Kidney (tissue), 14 donors: Measurements from ENCODE around the gene ZNF281. TPM values are rescaled to one million over a fixed set of nuclear protein-coding genes. Genes with fewer than 3 reads are reported as not detected.
A peak's percentile ranks its signal among the peaks of the same experiment; 100 is the strongest.

Experiments
- DNase-seq, 5 donors: peaks; one replicate each; pipeline ENCODE4 v3.0.0-alpha.2; 2013 to 2020
- FAIRE-seq: peaks from 2 replicates; lab custom pipeline; 2012; peaks lifted over from hg19 to GRCh38; lab: Jason Lieb, UNC
- H3K27ac ChIP-seq, 2 donors: one replicate each; pipeline ENCODE4 v1.7.0; 2013; ENCODE audit warnings: low read depth in 2 of 2, low read length in 2 of 2, inconsistent platforms in 1 of 2
- H3K27me3 ChIP-seq: one replicate; pipeline ENCODE4 v1.7.1; 2013; ENCODE audit warnings: low read length, inconsistent platforms; ENCODE audit not compliant: control insufficient read depth, insufficient read depth
- H3K36me3 ChIP-seq, 3 donors: one replicate each; pipeline versions ENCODE4 v1.7.0 to v1.7.1; 2013; ENCODE audit warnings: low read length in 3 of 3, control low read depth in 1 of 3, inconsistent platforms in 1 of 3; ENCODE audit not compliant: insufficient read depth in 3 of 3, control insufficient read depth in 2 of 3
- H3K4me1 ChIP-seq, 3 donors: one replicate each; pipeline versions ENCODE4 v1.7.0 to v1.7.1; 2013; ENCODE audit warnings: low read length in 3 of 3, inconsistent platforms in 1 of 3, low read depth in 1 of 3; ENCODE audit not compliant: control insufficient read depth in 2 of 3, insufficient read depth in 2 of 3
- H3K4me3 ChIP-seq, 3 donors: one replicate each; pipeline versions ENCODE4 v1.7.0 to v1.8.1; 2013; ENCODE audit warnings: low read length in 3 of 3, control low read depth in 1 of 3, inconsistent platforms in 1 of 3
- H3K9ac ChIP-seq, 3 donors: one replicate each; pipeline versions ENCODE4 v1.7.0 to v1.7.1; 2013; ENCODE audit warnings: low read length in 3 of 3, control low read depth in 1 of 3, inconsistent platforms in 1 of 3
- H3K9me3 ChIP-seq, 3 donors: one replicate each; pipeline versions ENCODE4 v1.7.0 to v1.7.1; 2013; ENCODE audit warnings: low read length in 3 of 3, control low read depth in 1 of 3, inconsistent platforms in 1 of 3; ENCODE audit not compliant: control insufficient read depth in 2 of 3, insufficient read depth in 1 of 3
- CTCF ChIP-seq: IDR thresholded peaks from 3 replicates; pipeline ENCODE4 v1.5.1; 2012; ENCODE audit warnings: mild to moderate bottlenecking, moderate library complexity, borderline replicate concordance; ENCODE audit not compliant: insufficient read depth; ENCODE audit errors: extremely low read depth
- intact Hi-C: fragments of 100-400 bp; cut with DNase I; formaldehyde crosslinking; loops from one replicate; pipeline ENCODE4 v1.11.1; 2022
- polyA plus RNA-seq: library from polyadenylated mRNA; stranded (reverse); fragments of 350-450 nt; fragmentation: Illumina TruSeq; extraction: RNeasy Lipid Tissue Mini Kit (QIAGEN cat#74804); gene quantifications from one replicate; pipeline ENCODE4 v1.2.3, GENCODE V29; 2014; ENCODE audit warnings: low read depth, low replicate concordance; ENCODE audit not compliant: insufficient read depth
- total RNA-seq: library from RNA; stranded (reverse); fragmentation: NEBNext Ultra II Directional; extraction: Animal tissue kit (Norgen Biotek cat#: 25700); gene quantifications from one replicate; pipeline ENCODE4 v1.2.1, GENCODE V29; 2021
- donor health status: control.
- donor health status: control.
- donor health status: control.
- donor health status: control.
- donor health status: control.
- donor health status: DM: yes; HTN: yes; CAD: no.
- donor health status: Normal renal cell carcinoma (clear cell type).

Gene ZNF281
- total and polyA plus RNA-seq, 2 donors from 2014 or later, result 4.0 to 13.1 TPM

- H3K27ac ChIP-seq, result peak overlapping the region; percentile 18 to 51
- H3K36me3 ChIP-seq, result no peaks in the 10 kb centered on the region
- TF ChIP-seq CTCF, result no peak
- H3K4me1 ChIP-seq, result peaks cover 0 to 13% (median 3%) of the 10 kb centered on the region in 3 donors
- no peaks in the 10 kb centered on the region for H3K9me3 ChIP-seq
- no peak overlapping the region for H3K9ac ChIP-seq
- DNase-seq (no peak), FAIRE-seq (no peak)
- H3K27me3 ChIP-seq, result no peaks in the 10 kb centered on the region
- H3K4me3 ChIP-seq, result no peak overlapping the region
- intact Hi-C loops, result no loop called here
Measured at GRCh38 chr1:200401708-200402107, 8.1 kb downstream of the ZNF281 start.

DNA sequence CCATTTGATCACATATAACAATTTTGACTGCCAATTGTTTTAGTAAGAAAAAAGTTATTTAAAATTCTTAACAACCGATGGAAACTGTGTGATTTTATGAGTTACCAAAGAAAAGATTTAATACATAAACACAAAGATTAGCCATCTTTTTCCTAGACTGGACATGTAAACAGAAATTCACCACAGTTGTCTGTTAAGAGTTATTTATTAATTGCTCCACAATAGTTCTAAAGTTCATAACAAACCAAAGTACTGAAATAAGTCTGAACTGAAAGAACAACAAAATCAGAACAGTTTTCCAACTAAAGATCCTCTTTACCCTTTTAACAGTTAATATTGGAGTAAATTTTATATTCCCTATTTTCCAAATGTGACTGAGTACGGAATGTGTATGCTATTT lies 8.6 kb downstream of the ZNF281 start:
- intact Hi-C loops, result no loop called here
- Histone ChIP-seq H3K27ac (peak overlapping the region; percentile 18 to 51), H3K4me1 (peaks cover 0 to 9% (median 3%) of the 10 kb centered on the region in 3 donors), H3K9me3 (no peaks in the 10 kb centered on the region), H3K36me3 (no peaks in the 10 kb centered on the region), H3K27me3 (no peaks in the 10 kb centered on the region), H3K4me3 (no peak overlapping the region), H3K9ac (no peak overlapping the region)
- FAIRE-seq, result peak; percentile 76
- TF ChIP-seq CTCF, result no peak
- no peak for DNase-seq

DNA sequence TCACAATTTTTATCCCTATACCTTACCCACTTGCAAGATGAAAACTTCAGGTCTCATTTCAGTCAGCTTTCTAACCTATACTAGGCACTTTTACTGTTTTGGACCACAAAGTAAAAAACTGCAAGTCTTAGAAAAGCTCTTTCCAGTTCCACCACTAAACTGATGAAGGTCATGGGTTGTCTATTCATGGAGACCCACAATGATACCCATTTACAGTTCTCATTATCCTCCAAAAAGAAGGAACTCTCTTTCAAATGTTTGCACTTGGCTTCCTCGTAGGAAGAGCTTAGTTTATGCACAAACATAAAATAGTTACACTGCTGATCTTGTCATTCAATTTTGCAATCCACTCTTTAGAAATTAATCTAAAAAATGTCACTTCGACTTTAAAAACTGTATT lies 9.3 kb downstream of the ZNF281 start:
- no peak overlapping the region for H3K9ac ChIP-seq
- no peak for TF ChIP-seq CTCF
- DNase-seq, result no peak
- H3K27ac ChIP-seq, result no peak overlapping the region
- H3K27me3 ChIP-seq, result no peaks in the 10 kb centered on the region
- peaks cover 0 to 7% (median 2%) of the 10 kb centered on the region in 3 donors for H3K4me1 ChIP-seq
- no peak for FAIRE-seq
- intact Hi-C loops, result no loop called here
- no peak overlapping the region for H3K4me3 ChIP-seq
- no peaks in the 10 kb centered on the region for H3K36me3 ChIP-seq
- H3K9me3 ChIP-seq, result no peaks in the 10 kb centered on the region

DNA sequence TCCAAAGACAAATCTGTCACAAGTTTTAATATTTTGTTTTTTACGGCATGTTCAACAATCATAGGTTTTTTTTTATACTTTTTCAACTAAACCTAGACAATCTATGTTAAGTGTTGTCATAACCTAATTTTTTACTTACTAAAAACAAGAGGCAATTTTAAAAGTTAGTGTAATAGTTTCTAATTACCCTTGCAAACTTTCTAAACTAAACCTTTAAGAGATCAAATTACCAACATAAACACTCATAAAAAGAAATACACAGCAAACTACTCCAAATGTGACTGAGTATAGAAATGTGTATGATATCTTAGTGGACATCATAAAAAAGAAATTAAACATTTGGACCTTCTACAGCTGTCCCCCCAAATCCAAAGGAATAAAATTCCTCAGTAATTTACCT lies 10.0 kb downstream of the ZNF281 start:
- Histone ChIP-seq H3K4me3 (no peak overlapping the region), H3K36me3 (no peaks in the 10 kb centered on the region), H3K27ac (no peak overlapping the region), H3K9ac (no peak overlapping the region), H3K9me3 (no peaks in the 10 kb centered on the region), H3K4me1 (peaks cover 0 to 7% (median 0%) of the 10 kb centered on the region in 3 donors), H3K27me3 (no peaks in the 10 kb centered on the region)
- FAIRE-seq, result no peak
- DNase-seq, result no peak
- intact Hi-C loops, result no loop called here
- no peak for TF ChIP-seq CTCF
